Transverse colon (tissue), 4 donors: ENCODE data around the gene RAB5B.
A peak's percentile ranks its signal among the peaks of the same experiment; 100 is the strongest.

Experiments
- EP300 ChIP-seq: sonication (generic); formaldehyde crosslinking; IDR thresholded peaks from one replicate; pipeline ENCODE4 v1.6.1; 2017; ENCODE audit warnings: antibody characterized with exemption, low read depth
- POLR2AphosphoS5 ChIP-seq, 3 donors: sonication (generic); formaldehyde crosslinking; IDR thresholded peaks; one replicate each; pipeline ENCODE4 v1.6.1; 2016; ENCODE audit warnings: antibody characterized with exemption in 3 of 3
- TF ChIP-seq, protein P1 (sequence below), 5 experiments: fragments of 200-600 bp in 3 of 5; fragments of 450-650 bp in 2 of 5; sonication (generic) in 3 of 5; IDR thresholded peaks; 1 replicate in 2 of 5; 2 replicates in 3 of 5; pipeline ENCODE4 v1.5.1; 2016 to 2017; ENCODE audit warnings: antibody characterized with exemption in 5 of 5, inconsistent platforms in 3 of 5, mild to moderate bottlenecking in 2 of 5, moderate library complexity in 1 of 5

DNA sequence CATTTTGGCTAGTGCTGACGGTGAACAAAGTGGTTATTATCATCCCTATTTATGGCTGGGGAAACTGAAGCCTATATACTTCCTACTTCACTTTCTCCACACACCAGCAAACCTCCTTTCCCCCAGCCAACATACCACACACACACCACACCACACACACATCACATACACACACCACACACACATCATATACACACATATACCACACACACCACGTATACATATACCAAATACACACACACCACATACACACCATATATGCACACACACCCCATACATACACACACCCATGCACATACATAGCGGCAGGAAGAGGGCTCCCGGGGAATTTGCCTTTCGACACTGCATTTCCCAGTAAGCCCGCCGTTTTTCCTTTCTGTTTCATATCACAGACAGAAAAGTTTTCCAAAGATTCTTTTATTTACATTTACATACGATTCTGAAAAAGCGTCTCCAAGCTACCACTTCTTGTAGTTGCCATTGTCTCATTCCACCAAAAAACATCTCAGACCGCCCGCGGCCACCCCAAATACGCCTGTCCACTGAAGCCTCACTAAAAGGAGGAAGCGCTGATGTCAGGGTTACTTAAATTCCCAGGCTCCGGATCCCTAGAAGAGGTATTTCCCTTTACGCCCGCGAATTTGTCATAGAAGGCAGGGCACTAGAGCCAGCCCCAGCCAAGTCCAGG lies 823 bp upstream of the RAB5B start:
- TF ChIP-seq, protein P1, sequence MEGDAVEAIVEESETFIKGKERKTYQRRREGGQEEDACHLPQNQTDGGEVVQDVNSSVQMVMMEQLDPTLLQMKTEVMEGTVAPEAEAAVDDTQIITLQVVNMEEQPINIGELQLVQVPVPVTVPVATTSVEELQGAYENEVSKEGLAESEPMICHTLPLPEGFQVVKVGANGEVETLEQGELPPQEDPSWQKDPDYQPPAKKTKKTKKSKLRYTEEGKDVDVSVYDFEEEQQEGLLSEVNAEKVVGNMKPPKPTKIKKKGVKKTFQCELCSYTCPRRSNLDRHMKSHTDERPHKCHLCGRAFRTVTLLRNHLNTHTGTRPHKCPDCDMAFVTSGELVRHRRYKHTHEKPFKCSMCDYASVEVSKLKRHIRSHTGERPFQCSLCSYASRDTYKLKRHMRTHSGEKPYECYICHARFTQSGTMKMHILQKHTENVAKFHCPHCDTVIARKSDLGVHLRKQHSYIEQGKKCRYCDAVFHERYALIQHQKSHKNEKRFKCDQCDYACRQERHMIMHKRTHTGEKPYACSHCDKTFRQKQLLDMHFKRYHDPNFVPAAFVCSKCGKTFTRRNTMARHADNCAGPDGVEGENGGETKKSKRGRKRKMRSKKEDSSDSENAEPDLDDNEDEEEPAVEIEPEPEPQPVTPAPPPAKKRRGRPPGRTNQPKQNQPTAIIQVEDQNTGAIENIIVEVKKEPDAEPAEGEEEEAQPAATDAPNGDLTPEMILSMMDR (IDR thresholded peaks at IDR 0.05) = no peak
- TF ChIP-seq EP300 = no peak
- peak; percentile 88 to 90 (median 90) for TF ChIP-seq POLR2AphosphoS5 (IDR thresholded peaks at IDR 0.05)
